Mammary epithelial cell (primary cell): ENCODE results near the gene KAT6B.

ENCODE experiments used
- CTCF ChIP-seq, 2 donors: IDR thresholded peaks in 1 of 2; conservative IDR thresholded peaks in 1 of 2; 2 replicates each; pipeline ENCODE4 v1.5.1; 2011 to 2012; ENCODE audit warnings: inconsistent platforms in 2 of 2, low read length in 2 of 2, mild to moderate bottlenecking in 2 of 2, control low read depth in 1 of 2, low read depth in 1 of 2; ENCODE audit not compliant: insufficient read depth in 1 of 2; ENCODE audit errors: extremely low read depth in 1 of 2
- EZH2 ChIP-seq: IDR thresholded peaks from 2 replicates; pipeline ENCODE4 v1.6.1; 2012; ENCODE audit warnings: low read length, inconsistent platforms, borderline replicate concordance

GRCh38 chr10:74925291-74925690 lies 98.9 kb downstream of the KAT6B start:
- no peak for TF ChIP-seq CTCF (conservative IDR thresholded peaks at IDR 0.05 in 1 of 2, IDR thresholded peaks at IDR 0.05 in 1 of 2; ENCODE audit: extremely low read depth in 1 of 2, insufficient read depth in 1 of 2, low read depth in 1 of 2, low read length in 2 of 2)
- TF ChIP-seq EZH2, result no peak
